Measurements from ENCODE around the gene EFNA3. TPM values are rescaled to one million over a fixed set of nuclear protein-coding genes. Genes with fewer than 3 reads are reported as not detected.

EFNA3 gene
- polyA plus RNA-seq, 1 experiment = 0.56 TPM

DNA sequence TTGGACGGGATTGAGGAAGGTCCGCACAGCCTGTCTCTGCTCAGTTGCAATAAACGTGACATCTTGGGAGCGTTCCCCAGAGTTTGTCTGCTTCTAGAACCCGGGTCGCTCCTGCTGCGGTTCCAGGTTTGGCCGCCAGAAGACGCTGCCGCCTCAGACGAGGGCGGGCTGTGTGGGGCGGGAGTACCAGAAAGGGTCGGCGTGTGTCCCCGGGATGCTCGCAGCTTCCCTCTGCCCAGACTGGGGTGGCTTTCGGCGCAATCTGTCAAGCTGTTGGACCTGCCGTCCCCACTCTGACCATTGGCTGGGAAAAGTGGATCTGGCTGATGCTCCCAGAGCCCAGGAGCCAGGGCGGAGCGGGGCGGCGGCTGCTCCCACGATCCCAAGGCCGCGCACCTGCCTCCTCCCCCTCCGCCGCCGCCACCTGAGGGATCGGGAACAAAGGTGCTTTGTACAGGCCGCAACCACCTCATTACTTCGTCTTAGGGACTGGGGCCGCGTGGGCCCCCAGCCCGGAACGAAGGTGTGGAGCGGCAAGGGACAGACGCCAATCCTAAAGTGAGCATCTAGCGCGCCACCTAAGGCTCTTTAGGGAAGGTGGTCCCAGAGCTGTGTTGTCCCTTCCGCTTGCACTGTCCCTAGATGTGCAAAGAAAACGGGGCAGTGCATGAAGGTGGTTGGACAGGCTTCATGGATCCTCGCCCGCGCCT, 15.8 kb upstream of the EFNA3 start:
- Histone ChIP-seq H3K27me3 (ENCODE audit: control insufficient read depth, insufficient read depth, low read length) (no peaks in the 10 kb centered on the region), H3K4me3 (ENCODE audit: low read depth, low read length) (peak overlapping the region; percentile 96), H3K9me3 (ENCODE audit: control insufficient read depth, insufficient read depth, low read length) (no peaks in the 10 kb centered on the region; the same call in 1 of the 2 replicates), H3K27ac (ENCODE audit: low read depth, low read length) (no peak overlapping the region)
- POLR2A ChIA-PET = no interaction called here
- TF ChIP-seq, protein P1, sequence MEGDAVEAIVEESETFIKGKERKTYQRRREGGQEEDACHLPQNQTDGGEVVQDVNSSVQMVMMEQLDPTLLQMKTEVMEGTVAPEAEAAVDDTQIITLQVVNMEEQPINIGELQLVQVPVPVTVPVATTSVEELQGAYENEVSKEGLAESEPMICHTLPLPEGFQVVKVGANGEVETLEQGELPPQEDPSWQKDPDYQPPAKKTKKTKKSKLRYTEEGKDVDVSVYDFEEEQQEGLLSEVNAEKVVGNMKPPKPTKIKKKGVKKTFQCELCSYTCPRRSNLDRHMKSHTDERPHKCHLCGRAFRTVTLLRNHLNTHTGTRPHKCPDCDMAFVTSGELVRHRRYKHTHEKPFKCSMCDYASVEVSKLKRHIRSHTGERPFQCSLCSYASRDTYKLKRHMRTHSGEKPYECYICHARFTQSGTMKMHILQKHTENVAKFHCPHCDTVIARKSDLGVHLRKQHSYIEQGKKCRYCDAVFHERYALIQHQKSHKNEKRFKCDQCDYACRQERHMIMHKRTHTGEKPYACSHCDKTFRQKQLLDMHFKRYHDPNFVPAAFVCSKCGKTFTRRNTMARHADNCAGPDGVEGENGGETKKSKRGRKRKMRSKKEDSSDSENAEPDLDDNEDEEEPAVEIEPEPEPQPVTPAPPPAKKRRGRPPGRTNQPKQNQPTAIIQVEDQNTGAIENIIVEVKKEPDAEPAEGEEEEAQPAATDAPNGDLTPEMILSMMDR (IDR thresholded peaks at IDR 0.05; ENCODE audit: low read depth, low read length) = peak; percentile 72
- DNase-seq (ENCODE audit: low read depth, low spot score) = no peak
- CTCF ChIA-PET = interaction anchor here (0.5 to 2.9 kb wide), 6 partner anchors 12 to 359 kb away, joined by 3 to 29 read pairs (median 7); partner anchors contain the start of gene ADAM15

DNA sequence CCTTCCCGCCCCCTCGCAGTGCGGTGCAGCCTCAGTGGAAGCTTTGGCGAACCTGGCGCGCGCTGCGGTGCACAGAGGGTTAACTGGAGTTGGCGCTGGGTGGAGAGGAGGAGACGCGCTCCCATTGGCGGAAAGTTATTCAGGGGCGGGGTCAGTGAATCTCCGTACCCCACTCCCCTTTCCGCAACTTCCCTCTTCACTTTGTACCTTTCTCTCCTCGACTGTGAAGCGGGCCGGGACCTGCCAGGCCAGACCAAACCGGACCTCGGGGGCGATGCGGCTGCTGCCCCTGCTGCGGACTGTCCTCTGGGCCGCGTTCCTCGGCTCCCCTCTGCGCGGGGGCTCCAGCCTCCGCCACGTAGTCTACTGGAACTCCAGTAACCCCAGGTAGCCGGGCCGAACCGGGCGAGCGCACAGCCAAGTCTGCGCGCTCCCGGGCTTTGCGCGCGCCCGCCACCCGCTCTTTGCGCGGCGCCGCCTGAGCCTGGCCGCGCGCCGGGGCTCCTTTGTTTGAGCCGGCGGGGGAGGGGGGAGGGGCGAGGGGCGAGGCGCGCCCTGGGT, 15.0 kb upstream of the EFNA3 start, which contains the start of gene EFNA4:
Gene EFNA4 (plus strand): TSS at position 191 of the 561 bp plus-strand sequence. CDS start 84 bp downstream, at position 275.
- no peaks in the 10 kb centered on the region for H3K27me3 ChIP-seq (ENCODE audit: control insufficient read depth, insufficient read depth, low read length)
- H3K9me3 ChIP-seq (ENCODE audit: control insufficient read depth, insufficient read depth, low read length) = no peaks in the 10 kb centered on the region
- peak within 1 kb of the TSS; percentile 80 for H3K27ac ChIP-seq (ENCODE audit: low read depth, low read length)
- DNase-seq (ENCODE audit: low read depth, low spot score) = peak; percentile 36
- TF ChIP-seq, protein P1 (IDR thresholded peaks at IDR 0.05; ENCODE audit: low read depth, low read length) = no peak
- H3K4me3 ChIP-seq (ENCODE audit: low read depth, low read length) = peak within 1 kb of the TSS; percentile 96
- CTCF ChIA-PET = interaction anchor here (0.9 to 2.9 kb wide), 5 partner anchors 12 to 106 kb away, joined by 3 to 29 read pairs (median 9); partner anchors contain the start of gene ADAM15
- POLR2A ChIA-PET = interaction anchor here (0.6 to 0.8 kb wide), 2 partner anchors 15 to 70 kb away, joined by 3 read pairs; partner anchors contain the start of genes EFNA3 and LENEP

DNA sequence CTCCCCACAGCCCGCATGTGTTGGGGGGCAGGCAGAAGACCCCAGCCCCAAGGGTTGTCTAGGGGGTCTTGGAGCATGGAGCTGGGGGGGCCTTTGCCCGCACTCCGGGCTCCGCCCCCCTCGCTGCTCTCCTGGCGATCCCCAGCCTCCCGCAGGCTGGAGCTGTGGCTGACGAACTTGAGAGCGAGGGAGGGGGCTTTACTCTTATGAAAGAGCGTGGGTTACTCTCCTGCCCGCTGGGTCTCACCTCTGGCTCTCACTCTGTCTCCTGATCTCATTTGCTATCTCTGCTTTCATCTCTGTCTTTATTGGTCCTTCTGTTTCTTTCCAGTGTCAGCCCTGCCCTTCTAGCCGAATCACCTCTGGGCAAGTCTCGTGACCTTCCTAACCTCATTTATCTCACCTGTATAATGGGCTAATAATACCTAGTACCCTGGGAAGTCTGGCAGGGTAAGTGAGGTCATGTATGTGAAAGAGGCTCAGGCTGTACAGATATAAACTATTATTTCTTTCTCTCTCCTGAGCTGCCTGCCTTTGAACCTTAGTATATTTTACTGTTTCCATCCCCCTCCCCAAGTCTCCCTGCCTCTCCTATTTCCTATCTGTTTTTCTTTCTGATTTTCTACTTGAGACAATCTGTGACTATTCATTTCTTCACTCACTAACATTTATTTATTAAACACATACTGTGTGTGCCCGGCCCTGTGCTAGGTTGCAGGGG, 14.4 kb upstream of the EFNA3 start:
- TF ChIP-seq, protein P1 (IDR thresholded peaks at IDR 0.05; ENCODE audit: low read depth, low read length) = no peak
- Histone ChIP-seq H3K27ac (ENCODE audit: low read depth, low read length) (peak overlapping the region; percentile 21), H3K4me3 (ENCODE audit: low read depth, low read length) (peak overlapping the region; percentile 96), H3K27me3 (ENCODE audit: control insufficient read depth, insufficient read depth, low read length) (no peaks in the 10 kb centered on the region), H3K9me3 (ENCODE audit: control insufficient read depth, insufficient read depth, low read length) (no peaks in the 10 kb centered on the region)
- ChIA-PET CTCF (interaction anchor here (1.0 to 2.8 kb wide), 3 partner anchors 14 to 109 kb away, joined by 3 to 22 read pairs (median 9); partner anchors contain the start of genes ADAM15 and KRTCAP2), POLR2A (interaction anchor here (0.6 to 0.8 kb wide), 3 partner anchors 14 to 195 kb away, joined by 3 read pairs; partner anchors contain the start of genes EFNA3 and LENEP)
- DNase-seq (ENCODE audit: low read depth, low spot score) = no peak

DNA sequence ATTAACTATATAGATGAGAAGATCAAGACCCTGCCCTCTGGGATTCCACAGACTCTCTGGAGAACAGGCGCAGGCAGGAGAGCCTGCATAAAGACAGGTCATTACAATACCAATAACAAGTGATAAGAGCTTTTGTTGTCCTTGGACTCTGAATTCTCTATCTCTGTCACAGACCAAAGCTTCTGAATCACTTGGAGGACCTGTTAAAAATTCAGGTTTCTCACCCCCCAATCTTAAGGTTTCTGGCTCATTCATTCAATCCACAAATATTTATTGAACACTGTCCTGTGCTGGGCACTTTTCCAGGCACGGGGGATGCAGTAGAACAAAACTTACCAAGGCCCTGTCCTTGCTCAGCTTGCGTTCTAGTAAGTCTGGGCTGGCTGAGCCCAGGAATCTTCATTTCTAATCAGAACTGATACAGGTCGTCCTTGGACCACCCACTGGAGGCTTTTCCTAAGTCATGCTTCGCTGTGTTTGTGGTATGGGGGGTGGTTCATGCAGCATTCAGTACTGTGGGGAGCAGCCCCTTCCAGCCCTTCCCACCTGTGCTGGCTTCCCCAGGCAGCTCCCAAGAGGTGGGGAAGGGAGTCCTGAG, 13.7 kb upstream of the EFNA3 start:
- Histone ChIP-seq H3K27ac (ENCODE audit: low read depth, low read length) (no peak overlapping the region), H3K9me3 (ENCODE audit: control insufficient read depth, insufficient read depth, low read length) (no peaks in the 10 kb centered on the region), H3K27me3 (ENCODE audit: control insufficient read depth, insufficient read depth, low read length) (no peaks in the 10 kb centered on the region), H3K4me3 (ENCODE audit: low read depth, low read length) (peak overlapping the region; percentile 96)
- CTCF ChIA-PET = interaction anchor here (1.0 to 2.8 kb wide), 3 partner anchors 14 to 108 kb away, joined by 3 to 22 read pairs (median 9); partner anchors contain the start of genes ADAM15 and KRTCAP2
- DNase-seq (ENCODE audit: low read depth, low spot score) = no peak
- POLR2A ChIA-PET = interaction anchor here (0.7 kb wide), 1 partner anchor 92 kb away, joined by 4 read pairs; no protein-coding TSS in a partner anchor
- TF ChIP-seq, protein P1 (IDR thresholded peaks at IDR 0.05; ENCODE audit: low read depth, low read length) = no peak
